HepG2 (cell line): ENCODE results near the gene METRNL.

Experiments used
- EP300 ChIP-seq, 3 experiments: sonication (generic) in 1 of 3; formaldehyde crosslinking in 1 of 3; IDR thresholded peaks; 2 replicates each; pipeline versions ENCODE4 v1.5.1 to v1.6.1; 2011 to 2020; ENCODE audit warnings: low read depth in 2 of 3, low read length in 2 of 3, borderline replicate concordance in 1 of 3, improper control_type of control experiment in 1 of 3, mild to moderate bottlenecking in 1 of 3, missing genetic modification reagents in 1 of 3, moderate library complexity in 1 of 3
- GTF2F1 ChIP-seq: fragments of 150-350 bp; IDR thresholded peaks from 2 replicates; pipeline ENCODE4 v1.6.1; 2014; ENCODE audit warnings: low read length
- KAT2B ChIP-seq: fragments of 150-350 bp; IDR thresholded peaks from 2 replicates; pipeline ENCODE4 v1.6.1; 2014; ENCODE audit warnings: low read depth, low read length, borderline replicate concordance
- KDM5B ChIP-seq: sonication (generic); formaldehyde crosslinking; IDR thresholded peaks from 2 replicates; pipeline ENCODE4 v1.4.0; 2020; ENCODE audit warnings: missing genetic modification reagents, mild to moderate bottlenecking, borderline replicate concordance
- MTA3 ChIP-seq: sonication (generic); formaldehyde crosslinking; IDR thresholded peaks from 2 replicates; pipeline ENCODE4 v1.4.0; 2020; ENCODE audit warnings: missing genetic modification reagents
- PCBP1 ChIP-seq: fragments of 200-400 bp; formaldehyde crosslinking; IDR thresholded peaks from 2 replicates; pipeline ENCODE4 v1.6.1; 2017; ENCODE audit warnings: mild to moderate bottlenecking, low read depth, low read length, borderline replicate concordance
- PTBP1 ChIP-seq: fragments of 200-400 bp; formaldehyde crosslinking; IDR thresholded peaks from 2 replicates; pipeline ENCODE4 v1.6.1; 2018; ENCODE audit warnings: low read length, low read depth; ENCODE audit not compliant: poor library complexity, severe bottlenecking
- TF ChIP-seq, protein P1 (sequence below): sonication (generic); formaldehyde crosslinking; IDR thresholded peaks from 2 replicates; pipeline ENCODE4 v1.5.0; 2020; ENCODE audit warnings: mild to moderate bottlenecking, missing genetic modification reagents, moderate library complexity
- TF ChIP-seq, protein P2 (sequence below), 2 experiments: IDR thresholded peaks; 2 replicates each; pipeline ENCODE4 v1.6.1; 2011 to 2012; ENCODE audit warnings: low read length in 2 of 2, borderline replicate concordance in 1 of 2, low read depth in 1 of 2, mild to moderate bottlenecking in 1 of 2, moderate library complexity in 1 of 2

DNA sequence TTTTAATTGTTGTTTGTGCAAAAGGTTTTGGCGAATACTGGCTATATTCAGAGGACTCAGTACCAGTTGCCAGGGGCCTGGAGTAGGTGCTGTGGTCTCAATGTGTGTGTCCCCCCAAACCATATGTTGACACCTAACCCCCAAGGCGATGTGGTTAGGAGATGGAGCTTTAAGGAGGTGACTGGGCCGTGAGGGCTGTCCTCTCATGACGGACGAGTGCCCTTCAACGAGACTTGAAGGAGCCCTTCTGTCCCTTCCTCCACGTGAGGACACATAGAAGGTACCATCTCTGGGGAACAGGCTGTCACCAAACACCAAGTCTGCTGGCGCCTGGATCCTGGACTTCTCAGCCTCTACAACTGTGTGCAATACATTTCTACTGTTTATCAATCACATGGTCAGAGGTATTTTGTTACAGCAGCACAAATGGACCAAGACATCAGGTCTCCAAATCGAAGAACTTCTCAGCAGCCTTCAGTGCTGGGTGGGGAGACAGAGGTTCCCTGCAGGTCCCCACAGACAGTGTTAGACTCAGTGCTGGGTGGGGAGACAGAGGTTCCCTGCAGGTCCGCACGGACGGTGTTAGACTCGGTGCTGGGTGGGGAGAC is 24.8 kb upstream of the METRNL start:
- TF ChIP-seq KDM5B (CRISPR knock-in tag), result no peak
- TF ChIP-seq, protein P1, sequence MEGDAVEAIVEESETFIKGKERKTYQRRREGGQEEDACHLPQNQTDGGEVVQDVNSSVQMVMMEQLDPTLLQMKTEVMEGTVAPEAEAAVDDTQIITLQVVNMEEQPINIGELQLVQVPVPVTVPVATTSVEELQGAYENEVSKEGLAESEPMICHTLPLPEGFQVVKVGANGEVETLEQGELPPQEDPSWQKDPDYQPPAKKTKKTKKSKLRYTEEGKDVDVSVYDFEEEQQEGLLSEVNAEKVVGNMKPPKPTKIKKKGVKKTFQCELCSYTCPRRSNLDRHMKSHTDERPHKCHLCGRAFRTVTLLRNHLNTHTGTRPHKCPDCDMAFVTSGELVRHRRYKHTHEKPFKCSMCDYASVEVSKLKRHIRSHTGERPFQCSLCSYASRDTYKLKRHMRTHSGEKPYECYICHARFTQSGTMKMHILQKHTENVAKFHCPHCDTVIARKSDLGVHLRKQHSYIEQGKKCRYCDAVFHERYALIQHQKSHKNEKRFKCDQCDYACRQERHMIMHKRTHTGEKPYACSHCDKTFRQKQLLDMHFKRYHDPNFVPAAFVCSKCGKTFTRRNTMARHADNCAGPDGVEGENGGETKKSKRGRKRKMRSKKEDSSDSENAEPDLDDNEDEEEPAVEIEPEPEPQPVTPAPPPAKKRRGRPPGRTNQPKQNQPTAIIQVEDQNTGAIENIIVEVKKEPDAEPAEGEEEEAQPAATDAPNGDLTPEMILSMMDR (CRISPR knock-in tag), result no peak
- no peak for TF ChIP-seq GTF2F1
- TF ChIP-seq PCBP1, result no peak
- no peak for TF ChIP-seq EP300 (IDR thresholded peaks at IDR 0.05; ENCODE audit: low read depth in 2 of 2, low read length in 2 of 2)
- TF ChIP-seq EP300 (CRISPR knock-in tag; IDR thresholded peaks at IDR 0.05; ENCODE audit: borderline replicate concordance), result no peak
- TF ChIP-seq MTA3, result no peak
- TF ChIP-seq PTBP1, result no peak
- no peak for TF ChIP-seq KAT2B
- TF ChIP-seq, protein P2, sequence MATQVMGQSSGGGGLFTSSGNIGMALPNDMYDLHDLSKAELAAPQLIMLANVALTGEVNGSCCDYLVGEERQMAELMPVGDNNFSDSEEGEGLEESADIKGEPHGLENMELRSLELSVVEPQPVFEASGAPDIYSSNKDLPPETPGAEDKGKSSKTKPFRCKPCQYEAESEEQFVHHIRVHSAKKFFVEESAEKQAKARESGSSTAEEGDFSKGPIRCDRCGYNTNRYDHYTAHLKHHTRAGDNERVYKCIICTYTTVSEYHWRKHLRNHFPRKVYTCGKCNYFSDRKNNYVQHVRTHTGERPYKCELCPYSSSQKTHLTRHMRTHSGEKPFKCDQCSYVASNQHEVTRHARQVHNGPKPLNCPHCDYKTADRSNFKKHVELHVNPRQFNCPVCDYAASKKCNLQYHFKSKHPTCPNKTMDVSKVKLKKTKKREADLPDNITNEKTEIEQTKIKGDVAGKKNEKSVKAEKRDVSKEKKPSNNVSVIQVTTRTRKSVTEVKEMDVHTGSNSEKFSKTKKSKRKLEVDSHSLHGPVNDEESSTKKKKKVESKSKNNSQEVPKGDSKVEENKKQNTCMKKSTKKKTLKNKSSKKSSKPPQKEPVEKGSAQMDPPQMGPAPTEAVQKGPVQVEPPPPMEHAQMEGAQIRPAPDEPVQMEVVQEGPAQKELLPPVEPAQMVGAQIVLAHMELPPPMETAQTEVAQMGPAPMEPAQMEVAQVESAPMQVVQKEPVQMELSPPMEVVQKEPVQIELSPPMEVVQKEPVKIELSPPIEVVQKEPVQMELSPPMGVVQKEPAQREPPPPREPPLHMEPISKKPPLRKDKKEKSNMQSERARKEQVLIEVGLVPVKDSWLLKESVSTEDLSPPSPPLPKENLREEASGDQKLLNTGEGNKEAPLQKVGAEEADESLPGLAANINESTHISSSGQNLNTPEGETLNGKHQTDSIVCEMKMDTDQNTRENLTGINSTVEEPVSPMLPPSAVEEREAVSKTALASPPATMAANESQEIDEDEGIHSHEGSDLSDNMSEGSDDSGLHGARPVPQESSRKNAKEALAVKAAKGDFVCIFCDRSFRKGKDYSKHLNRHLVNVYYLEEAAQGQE (IDR thresholded peaks at IDR 0.05; ENCODE audit: borderline replicate concordance in 1 of 2, low read depth in 1 of 2, low read length in 2 of 2), result no peak
